Measurements from ENCODE around the gene SCYL3.

DNA sequence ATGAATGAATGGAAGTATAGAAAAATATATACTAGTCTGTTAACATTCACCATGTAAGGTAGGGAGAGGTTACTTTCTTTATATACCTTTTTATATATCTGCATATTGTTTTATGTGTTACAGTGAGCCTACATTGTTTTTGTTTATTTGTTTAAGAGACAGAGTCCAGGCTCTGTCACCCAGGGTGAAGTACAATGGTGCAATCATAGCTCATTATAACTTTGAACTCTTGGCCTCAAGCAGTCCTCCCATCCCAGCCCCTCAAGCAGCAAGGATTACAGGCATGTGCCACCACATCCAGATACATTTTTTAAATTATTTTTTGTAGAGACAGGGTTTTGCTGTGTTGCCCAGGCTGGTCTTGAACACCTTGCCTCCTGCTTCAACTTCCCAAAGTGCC is 7.4 kb upstream of the SCYL3 start:
- TF ChIP-seq, protein P1, sequence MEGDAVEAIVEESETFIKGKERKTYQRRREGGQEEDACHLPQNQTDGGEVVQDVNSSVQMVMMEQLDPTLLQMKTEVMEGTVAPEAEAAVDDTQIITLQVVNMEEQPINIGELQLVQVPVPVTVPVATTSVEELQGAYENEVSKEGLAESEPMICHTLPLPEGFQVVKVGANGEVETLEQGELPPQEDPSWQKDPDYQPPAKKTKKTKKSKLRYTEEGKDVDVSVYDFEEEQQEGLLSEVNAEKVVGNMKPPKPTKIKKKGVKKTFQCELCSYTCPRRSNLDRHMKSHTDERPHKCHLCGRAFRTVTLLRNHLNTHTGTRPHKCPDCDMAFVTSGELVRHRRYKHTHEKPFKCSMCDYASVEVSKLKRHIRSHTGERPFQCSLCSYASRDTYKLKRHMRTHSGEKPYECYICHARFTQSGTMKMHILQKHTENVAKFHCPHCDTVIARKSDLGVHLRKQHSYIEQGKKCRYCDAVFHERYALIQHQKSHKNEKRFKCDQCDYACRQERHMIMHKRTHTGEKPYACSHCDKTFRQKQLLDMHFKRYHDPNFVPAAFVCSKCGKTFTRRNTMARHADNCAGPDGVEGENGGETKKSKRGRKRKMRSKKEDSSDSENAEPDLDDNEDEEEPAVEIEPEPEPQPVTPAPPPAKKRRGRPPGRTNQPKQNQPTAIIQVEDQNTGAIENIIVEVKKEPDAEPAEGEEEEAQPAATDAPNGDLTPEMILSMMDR (conservative IDR thresholded peaks at IDR 0.05 in 1 of 2, IDR thresholded peaks at IDR 0.05 in 1 of 2; ENCODE audit: low read depth in 1 of 2, low read length in 2 of 2) = no peak
- TF ChIP-seq EZH2 (IDR thresholded peaks at IDR 0.05; ENCODE audit: low read length, missing control alignments) = no peak
